CD4-positive, alpha-beta T cell treated with Interleukin-21 for 1 hour (primary cell): ENCODE results near the gene SP6.

ENCODE experiments used
- DNase-seq: peaks from one replicate; pipeline ENCODE4 v3.0.0-alpha.2; 2020

Gene SP6

DNA sequence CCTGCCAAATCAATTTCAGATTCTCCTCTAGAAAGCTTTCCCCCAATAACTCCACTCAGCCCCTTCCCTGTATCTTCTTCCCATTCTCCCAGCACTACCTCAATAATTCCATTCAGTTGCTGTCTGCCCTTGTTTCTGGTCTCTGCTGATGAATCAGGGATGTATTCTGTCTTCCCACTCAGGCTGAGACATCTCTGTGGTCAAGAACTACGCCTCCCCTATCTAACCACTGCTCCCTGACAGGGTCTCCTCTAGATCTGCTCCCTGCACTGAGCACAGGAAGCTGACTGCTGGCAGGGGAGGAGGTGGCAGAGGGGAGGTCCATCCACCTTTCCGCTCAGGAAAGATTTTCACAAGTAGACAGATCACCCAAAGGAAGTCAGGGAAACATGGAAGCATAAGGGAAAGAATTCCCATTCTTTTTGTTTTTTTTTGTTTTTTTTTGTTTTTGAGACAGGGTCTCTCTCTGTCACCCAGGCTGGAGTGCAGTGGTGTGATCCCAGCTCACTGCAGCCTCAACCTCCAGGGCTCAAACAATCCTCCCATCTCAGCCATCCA, 28.1 kb upstream of the SP6 start:
- no peak for DNase-seq

- DNase-seq, result no peak
Observed at GRCh38 chr17:47878203-47879027, 27.5 kb upstream of the SP6 start.

DNA sequence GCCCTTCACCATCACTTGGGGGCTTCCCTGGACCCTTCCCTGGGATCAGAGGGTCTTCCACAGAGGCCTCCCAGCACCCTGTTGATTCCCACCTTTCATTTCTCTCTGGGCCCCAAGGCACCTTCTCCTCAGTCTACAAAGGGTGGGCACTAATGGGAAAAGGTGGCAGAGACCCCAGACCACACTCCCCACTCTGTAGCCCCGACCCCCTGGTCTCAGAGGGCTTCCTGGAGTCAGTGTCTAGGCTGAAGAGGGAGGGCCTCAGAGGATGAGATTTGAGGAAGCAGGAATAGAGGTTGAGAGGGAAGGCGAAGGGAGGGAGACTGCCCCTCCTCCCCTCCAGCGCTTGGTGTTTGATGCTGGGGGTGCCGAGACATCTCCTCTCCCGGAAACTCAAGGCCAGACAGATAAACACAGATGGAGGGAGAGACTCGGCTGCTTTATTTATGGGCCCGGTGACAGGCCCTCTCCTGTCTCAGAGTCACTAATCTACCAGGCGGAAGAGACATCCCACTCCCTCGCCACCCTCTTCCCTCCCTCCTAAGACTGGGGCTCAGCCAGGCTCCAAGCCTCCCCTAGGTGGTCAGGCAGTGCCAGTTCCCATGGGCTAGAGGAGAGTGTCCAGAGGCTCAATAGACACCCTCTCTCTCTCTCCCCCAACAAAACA, 26.5 kb upstream of the SP6 start:
- DNase-seq, result no peak

- DNase-seq, result no peak
Observed at GRCh38 chr17:47875011-47875985, 24.3 kb upstream of the SP6 start.

GRCh38 chr17:47873200-47874090, 22.5 kb upstream of the SP6 start:
- no peak for DNase-seq

- DNase-seq, result no peak
Observed at GRCh38 chr17:47872651-47873161, 21.7 kb upstream of the SP6 start.

- DNase-seq, result no peak
Observed at GRCh38 chr17:47872019-47872650, 21.2 kb upstream of the SP6 start.

GRCh38 chr17:47871048-47871447, 20.1 kb upstream of the SP6 start:
- no peak for DNase-seq

DNA sequence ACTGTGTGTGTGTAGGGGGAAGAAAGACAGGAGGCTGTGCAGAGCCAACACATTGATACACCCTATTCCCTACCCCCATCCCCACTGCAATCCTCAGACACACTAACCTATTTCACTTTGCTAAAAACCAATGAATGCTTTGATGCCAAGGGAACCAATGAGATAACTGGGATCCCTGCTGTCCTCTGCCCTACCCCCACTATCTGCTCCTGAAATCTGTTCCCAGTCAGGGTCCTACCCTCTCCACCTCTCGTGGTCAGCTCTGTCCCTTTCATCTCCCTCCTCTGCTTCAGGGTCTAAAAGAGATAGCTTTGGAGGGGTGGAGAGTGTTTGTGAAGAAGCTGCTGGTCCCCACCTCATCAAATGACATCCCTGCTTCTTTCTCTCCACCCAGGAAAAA, 19.1 kb upstream of the SP6 start:
- no peak for DNase-seq

DNA sequence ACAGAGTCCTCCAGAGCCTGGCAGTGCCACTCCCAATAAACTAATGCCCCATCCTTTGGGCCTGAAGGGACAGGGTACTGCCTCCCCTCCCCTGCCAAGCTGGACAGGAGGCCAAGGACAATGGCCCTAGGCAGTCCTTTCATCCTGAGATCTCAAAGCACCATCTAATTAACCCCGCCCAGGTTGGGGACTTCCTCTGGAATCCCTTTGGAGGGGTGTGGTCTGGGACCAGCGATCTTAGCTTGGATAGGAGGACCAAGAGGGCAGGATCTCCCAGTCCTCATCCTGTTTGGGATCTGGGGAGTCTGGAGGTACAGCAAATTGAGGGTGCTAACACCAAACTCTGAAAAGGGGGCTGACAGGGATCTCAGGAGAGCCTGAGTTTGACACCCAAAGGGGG, 18.2 kb upstream of the SP6 start:
- DNase-seq, result no peak

DNA sequence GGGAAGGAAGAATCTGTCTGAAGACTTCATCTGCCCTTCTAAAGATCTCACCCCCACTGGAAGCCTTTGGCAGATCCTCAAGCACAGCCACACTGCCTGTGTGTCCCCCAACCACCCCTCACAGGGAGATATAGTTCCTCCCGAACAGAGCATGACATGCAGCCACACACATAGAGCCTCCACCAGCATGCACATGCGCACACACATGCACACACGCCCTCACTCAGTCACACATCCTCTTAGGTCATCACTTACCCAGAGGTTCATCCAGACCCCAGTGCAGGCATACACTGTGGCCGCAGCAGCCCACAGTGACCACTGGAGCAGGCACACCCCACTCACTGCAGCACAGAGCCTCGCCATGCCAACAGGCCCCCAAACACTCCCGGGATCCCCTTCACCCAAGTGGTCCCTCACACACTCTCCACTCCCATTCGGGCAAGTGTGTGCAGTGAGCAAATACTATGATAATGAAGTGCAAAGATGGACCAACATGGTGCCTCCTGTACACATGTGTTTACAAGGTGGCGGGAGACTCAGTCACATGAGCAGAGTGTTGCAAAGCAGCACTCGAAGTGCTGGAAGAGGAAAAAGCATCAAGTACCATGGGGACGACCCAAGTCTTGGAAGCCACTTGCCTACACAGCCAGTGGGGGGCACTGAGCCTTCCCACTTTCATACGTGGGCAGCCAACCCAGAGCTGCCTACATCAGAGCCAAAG, 17.0 kb upstream of the SP6 start:
- DNase-seq, result no peak

GRCh38 chr17:47866941-47867340, 16.0 kb upstream of the SP6 start:
- no peak for DNase-seq

DNA sequence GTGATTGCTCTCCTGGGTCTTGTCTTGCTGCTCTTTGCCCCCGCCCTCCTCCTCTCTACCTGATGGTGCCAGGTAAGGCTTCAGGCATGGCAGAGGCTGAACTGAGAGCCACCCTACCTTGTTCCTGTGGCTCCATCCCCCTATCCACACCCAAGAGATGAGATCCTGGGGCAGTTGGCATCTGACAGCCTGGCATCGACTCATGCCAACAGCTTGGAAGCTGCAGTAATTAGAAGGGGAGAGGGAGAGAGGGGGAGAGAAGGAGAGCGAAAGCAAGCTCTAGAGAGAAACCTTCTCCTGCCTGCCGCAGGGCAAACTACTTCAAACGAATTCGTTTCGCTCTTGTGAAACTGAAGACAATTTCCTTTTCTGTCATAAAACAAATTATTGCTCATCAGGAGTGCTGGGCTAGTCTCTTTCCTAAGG, 13.8 kb upstream of the SP6 start:
- no peak for DNase-seq

- DNase-seq, result no peak
Observed at GRCh38 chr17:47862621-47863440, 11.9 kb upstream of the SP6 start.

GRCh38 chr17:47860386-47860785, 9.4 kb upstream of the SP6 start:
- DNase-seq, result no peak

DNA sequence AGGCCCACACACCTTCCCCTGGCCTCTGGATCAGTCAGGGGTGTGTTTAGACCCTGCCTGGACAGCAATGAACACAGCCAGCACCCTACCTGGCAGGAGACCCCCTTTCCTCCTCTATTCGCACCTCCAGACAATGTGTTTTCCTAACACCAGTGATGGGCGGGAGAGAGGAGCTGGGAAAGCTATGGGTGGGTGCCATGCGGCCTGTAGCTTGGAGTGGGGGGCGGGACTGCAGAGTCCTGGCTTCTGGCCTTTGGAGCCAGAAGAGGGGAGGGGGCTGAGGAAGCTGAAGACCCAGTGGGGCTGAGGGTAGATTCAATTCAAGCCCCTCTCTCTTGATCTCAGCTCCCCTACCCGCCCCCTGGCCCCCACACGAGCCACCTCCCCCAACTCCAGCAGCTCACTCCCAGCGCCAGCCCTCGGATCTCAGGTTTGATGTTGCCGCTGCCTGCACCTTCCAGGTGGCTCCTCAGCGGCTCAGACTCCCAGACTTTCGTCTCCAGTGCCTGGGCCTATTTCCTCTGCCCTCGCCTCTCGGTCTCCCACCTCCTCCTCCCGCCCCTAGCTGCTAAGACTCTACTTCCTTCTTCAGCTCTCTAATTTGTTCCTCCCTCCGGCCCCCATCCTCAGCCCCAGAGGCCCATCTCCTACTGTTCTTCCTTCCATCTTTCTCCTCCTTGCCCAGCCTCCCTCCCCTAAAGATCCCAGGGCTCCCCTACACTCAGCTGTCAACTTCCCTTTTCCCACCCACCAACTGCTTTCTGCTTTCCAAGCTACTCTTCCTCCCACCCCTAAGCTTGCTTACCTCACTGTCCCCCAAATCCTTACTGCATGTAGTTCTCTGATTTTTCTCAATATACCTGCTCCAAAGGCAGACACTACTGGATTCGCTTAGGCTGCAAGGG, 6.8 kb upstream of the SP6 start:
- no peak for DNase-seq

- no peak for DNase-seq
Observed at GRCh38 chr17:47856830-47857229, 5.9 kb upstream of the SP6 start.

- no peak for DNase-seq
Observed at GRCh38 chr17:47855737-47856136, 4.8 kb upstream of the SP6 start.
